ENCODE results near the gene ZDHHC5.

The ZDHHC5 gene

GRCh38 chr11:57624864-57625263, 43.0 kb upstream of the ZDHHC5 start:
- no peak overlapping the region for H3K27ac Mint-ChIP-seq
- H3K36me3 Mint-ChIP-seq (ENCODE audit: low read depth): peaks cover 38% of the 10 kb centered on the region
- H3K9me3 Mint-ChIP-seq: peaks cover 16% of the 10 kb centered on the region
- no peak for DNase-seq
- H3K27me3 Mint-ChIP-seq (ENCODE audit: low read depth, poor library complexity): peaks cover 2% of the 10 kb centered on the region
- peaks cover 39% of the 10 kb centered on the region for H3K4me1 Mint-ChIP-seq
- TF ChIP-seq, protein P1, sequence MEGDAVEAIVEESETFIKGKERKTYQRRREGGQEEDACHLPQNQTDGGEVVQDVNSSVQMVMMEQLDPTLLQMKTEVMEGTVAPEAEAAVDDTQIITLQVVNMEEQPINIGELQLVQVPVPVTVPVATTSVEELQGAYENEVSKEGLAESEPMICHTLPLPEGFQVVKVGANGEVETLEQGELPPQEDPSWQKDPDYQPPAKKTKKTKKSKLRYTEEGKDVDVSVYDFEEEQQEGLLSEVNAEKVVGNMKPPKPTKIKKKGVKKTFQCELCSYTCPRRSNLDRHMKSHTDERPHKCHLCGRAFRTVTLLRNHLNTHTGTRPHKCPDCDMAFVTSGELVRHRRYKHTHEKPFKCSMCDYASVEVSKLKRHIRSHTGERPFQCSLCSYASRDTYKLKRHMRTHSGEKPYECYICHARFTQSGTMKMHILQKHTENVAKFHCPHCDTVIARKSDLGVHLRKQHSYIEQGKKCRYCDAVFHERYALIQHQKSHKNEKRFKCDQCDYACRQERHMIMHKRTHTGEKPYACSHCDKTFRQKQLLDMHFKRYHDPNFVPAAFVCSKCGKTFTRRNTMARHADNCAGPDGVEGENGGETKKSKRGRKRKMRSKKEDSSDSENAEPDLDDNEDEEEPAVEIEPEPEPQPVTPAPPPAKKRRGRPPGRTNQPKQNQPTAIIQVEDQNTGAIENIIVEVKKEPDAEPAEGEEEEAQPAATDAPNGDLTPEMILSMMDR (IDR thresholded peaks at IDR 0.05): no peak
- no peak overlapping the region for H3K4me3 Mint-ChIP-seq

DNA sequence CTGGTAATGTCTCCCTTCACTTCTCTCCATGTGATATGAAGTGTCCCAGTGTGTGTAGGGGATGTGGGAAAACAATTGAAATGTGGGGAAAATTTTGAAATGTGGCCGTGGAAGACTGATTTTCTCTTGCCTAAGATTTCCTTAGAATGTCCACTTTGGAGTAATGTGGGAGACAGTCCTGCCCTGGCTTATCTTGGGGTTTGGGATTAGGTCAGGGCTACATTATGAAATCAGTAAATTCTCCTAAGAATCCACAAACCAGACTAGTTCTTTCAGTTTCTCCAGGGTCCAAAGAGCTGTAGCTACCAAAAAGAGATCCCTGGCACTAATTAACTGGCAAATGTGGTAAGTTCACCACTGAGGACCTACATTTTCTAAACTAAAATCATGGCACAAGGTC, 41.0 kb upstream of the ZDHHC5 start:
- TF ChIP-seq, protein P1 (IDR thresholded peaks at IDR 0.05): no peak
- H3K4me3 Mint-ChIP-seq: no peak overlapping the region
- DNase-seq: no peak

DNA sequence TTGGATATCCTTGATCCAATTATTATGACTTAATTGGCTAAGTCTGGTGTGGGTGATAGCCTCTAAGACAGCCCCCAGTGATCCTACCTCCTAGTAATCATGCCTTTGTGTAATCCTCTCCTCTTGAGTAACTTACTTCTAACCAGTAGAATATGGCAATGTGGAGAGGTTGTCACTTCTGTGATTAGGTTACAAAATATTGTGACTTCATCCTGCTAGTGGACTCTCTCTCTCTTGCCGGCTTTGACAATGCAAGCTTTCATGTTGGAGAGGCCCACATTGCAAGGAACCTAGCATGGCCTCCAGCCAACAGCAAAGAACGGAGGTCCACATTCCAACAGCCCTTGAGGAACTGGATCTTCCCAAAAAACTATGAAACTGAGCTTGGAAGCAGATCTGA, 37.7 kb upstream of the ZDHHC5 start:
- no peak for DNase-seq
- Mint-ChIP-seq H3K36me3 (ENCODE audit: low read depth) (peaks cover 12% of the 10 kb centered on the region), H3K9me3 (no peaks in the 10 kb centered on the region), H3K4me3 (no peak overlapping the region), H3K4me1 (peaks cover 44% of the 10 kb centered on the region), H3K27me3 (ENCODE audit: low read depth, poor library complexity) (peaks cover 6% of the 10 kb centered on the region), H3K27ac (no peak overlapping the region)
- TF ChIP-seq, protein P1 (IDR thresholded peaks at IDR 0.05): no peak

More for the DNA sequence above, 41.0 kb upstream of the ZDHHC5 start:
- Mint-ChIP-seq H3K36me3 (ENCODE audit: low read depth) (peaks cover 19% of the 10 kb centered on the region), H3K27ac (no peak overlapping the region), H3K9me3 (no peaks in the 10 kb centered on the region), H3K4me1 (peaks cover 57% of the 10 kb centered on the region), H3K27me3 (ENCODE audit: low read depth, poor library complexity) (peaks cover 2% of the 10 kb centered on the region)

- Mint-ChIP-seq H3K4me3 (no peak overlapping the region), H3K27ac (no peak overlapping the region)
Measured at GRCh38 chr11:57632116-57632515, 35.8 kb upstream of the ZDHHC5 start.

GRCh38 chr11:57633394-57634070, 34.4 kb upstream of the ZDHHC5 start:
- H3K36me3 Mint-ChIP-seq (ENCODE audit: low read depth): peaks cover 7% of the 10 kb centered on the region
- DNase-seq: no peak
- no peaks in the 10 kb centered on the region for H3K9me3 Mint-ChIP-seq
- H3K27me3 Mint-ChIP-seq (ENCODE audit: low read depth, poor library complexity): peaks cover 6% of the 10 kb centered on the region
- H3K27ac Mint-ChIP-seq: no peak overlapping the region
- H3K4me1 Mint-ChIP-seq: peaks cover 52% of the 10 kb centered on the region
- TF ChIP-seq, protein P1 (IDR thresholded peaks at IDR 0.05): no peak
- no peak overlapping the region for H3K4me3 Mint-ChIP-seq

More at GRCh38 chr11:57632116-57632515, 35.8 kb upstream of the ZDHHC5 start:
- Mint-ChIP-seq H3K27me3 (ENCODE audit: low read depth, poor library complexity) (peaks cover 6% of the 10 kb centered on the region), H3K36me3 (ENCODE audit: low read depth) (peaks cover 12% of the 10 kb centered on the region), H3K4me1 (peaks cover 53% of the 10 kb centered on the region), H3K9me3 (no peaks in the 10 kb centered on the region)
- DNase-seq: no peak
- TF ChIP-seq, protein P1 (IDR thresholded peaks at IDR 0.05): no peak

DNA sequence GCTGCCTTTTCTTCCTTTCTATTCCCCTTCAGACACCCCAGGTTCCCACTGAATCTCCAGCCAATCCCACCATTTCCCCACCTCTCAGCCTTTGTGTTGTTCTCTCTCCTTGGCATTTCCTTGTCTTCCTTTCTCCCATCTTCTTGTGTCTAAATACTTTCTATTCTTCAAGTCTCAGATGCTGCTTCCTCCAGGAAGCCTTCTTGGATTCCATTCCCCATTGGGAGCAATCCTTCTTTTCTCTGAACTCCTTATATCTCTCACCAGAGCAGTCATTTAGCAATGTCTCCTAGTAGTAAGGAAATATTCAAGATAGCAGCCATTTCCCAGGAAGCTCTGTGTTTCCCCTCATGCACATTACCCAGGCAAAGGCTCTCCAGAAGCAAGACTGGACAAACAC, 33.6 kb upstream of the ZDHHC5 start:
- peaks cover 5% of the 10 kb centered on the region for H3K27me3 Mint-ChIP-seq (ENCODE audit: low read depth, poor library complexity)
- H3K9me3 Mint-ChIP-seq: no peaks in the 10 kb centered on the region
- peaks cover 1% of the 10 kb centered on the region for H3K36me3 Mint-ChIP-seq (ENCODE audit: low read depth)
- peaks cover 44% of the 10 kb centered on the region for H3K4me1 Mint-ChIP-seq
- DNase-seq: no peak
- no peak overlapping the region for H3K4me3 Mint-ChIP-seq
- TF ChIP-seq, protein P1 (IDR thresholded peaks at IDR 0.05): no peak
- peak overlapping the region; percentile 6 for H3K27ac Mint-ChIP-seq
